ENCODE data around the gene CALHM6.

CALHM6 gene

GRCh38 chr6:116451916-116452315 is 9.3 kb upstream of the CALHM6 start:
- Histone ChIP-seq H3K4me1 (ENCODE audit: low read length) (peaks cover 23% of the 10 kb centered on the region), H3K27ac (ENCODE audit: low read length) (no peak overlapping the region), H3F3A (ENCODE audit: insufficient read depth, low read length) (peaks cover 8% of the 10 kb centered on the region; the same call in 1 of the 2 replicates), H4K20me1 (ENCODE audit: insufficient read depth, low read length) (no peaks in the 10 kb centered on the region), H3K27me3 (replicated peaks; ENCODE audit: insufficient read depth, low read length) (no peaks in the 10 kb centered on the region), H2AFZ (ENCODE audit: low read length) (no peak overlapping the region), H3K9me3 (replicated peaks; ENCODE audit: insufficient read depth, low read length) (no peaks in the 10 kb centered on the region), H3K9ac (ENCODE audit: low read length) (no peak overlapping the region), H3K79me2 (ENCODE audit: low read length) (no peaks in the 10 kb centered on the region), H3K4me2 (ENCODE audit: low read depth, low read length) (no peak overlapping the region), H3K4me3 (ENCODE audit: low read length) (no peak overlapping the region), H3K9me2 (replicated peaks; ENCODE audit: insufficient read depth, low read length) (no peaks in the 10 kb centered on the region), H3K36me3 (replicated peaks; ENCODE audit: insufficient read depth, low read length) (no peaks in the 10 kb centered on the region)
- TF ChIP-seq CTCF (IDR thresholded peaks at IDR 0.05; ENCODE audit: low read length) (no peak), EZH2 (optimal IDR thresholded peaks at IDR 0.05; ENCODE audit: low read depth, low read length) (no peak), EZH2phosphoT487 (IDR thresholded peaks at IDR 0.05; ENCODE audit: low read length) (no peak)
- no peak for DNase-seq

- H3K4me2 ChIP-seq (ENCODE audit: low read depth, low read length) = no peak overlapping the region
- H3K9me3 ChIP-seq (replicated peaks; ENCODE audit: insufficient read depth, low read length) = no peaks in the 10 kb centered on the region
- no peaks in the 10 kb centered on the region for H3K36me3 ChIP-seq (replicated peaks; ENCODE audit: insufficient read depth, low read length)
- no peak overlapping the region for H3K9ac ChIP-seq (ENCODE audit: low read length)
- no peak overlapping the region for H3K27ac ChIP-seq (ENCODE audit: low read length)
- no peaks in the 10 kb centered on the region for H3K79me2 ChIP-seq (ENCODE audit: low read length)
- H2AFZ ChIP-seq (ENCODE audit: low read length) = no peak overlapping the region
- no peaks in the 10 kb centered on the region for H3K9me2 ChIP-seq (replicated peaks; ENCODE audit: insufficient read depth, low read length)
- TF ChIP-seq CTCF (IDR thresholded peaks at IDR 0.05; ENCODE audit: low read length) = no peak
- no peak for TF ChIP-seq EZH2 (optimal IDR thresholded peaks at IDR 0.05; ENCODE audit: low read depth, low read length)
- TF ChIP-seq EZH2phosphoT487 (IDR thresholded peaks at IDR 0.05; ENCODE audit: low read length) = no peak
- no peak for DNase-seq
- H3K27me3 ChIP-seq (replicated peaks; ENCODE audit: insufficient read depth, low read length) = no peaks in the 10 kb centered on the region
- H3F3A ChIP-seq (ENCODE audit: insufficient read depth, low read length) = peaks cover 4% of the 10 kb centered on the region; the same call in 1 of the 2 replicates
- H3K4me3 ChIP-seq (ENCODE audit: low read length) = no peak overlapping the region
- H4K20me1 ChIP-seq (ENCODE audit: insufficient read depth, low read length) = no peaks in the 10 kb centered on the region
- peaks cover 19% of the 10 kb centered on the region for H3K4me1 ChIP-seq (ENCODE audit: low read length)
These were observed 8.6 kb upstream of the CALHM6 start for GRCh38 chr6:116452531-116452930.

GRCh38 chr6:116456106-116456505 is 5.1 kb upstream of the CALHM6 start:
- Histone ChIP-seq H3F3A (ENCODE audit: insufficient read depth, low read length) (no peaks in the 10 kb centered on the region), H4K20me1 (ENCODE audit: insufficient read depth, low read length) (no peaks in the 10 kb centered on the region), H3K4me2 (ENCODE audit: low read depth, low read length) (no peak overlapping the region), H3K27ac (ENCODE audit: low read length) (no peak overlapping the region), H3K36me3 (replicated peaks; ENCODE audit: insufficient read depth, low read length) (no peaks in the 10 kb centered on the region), H3K4me3 (ENCODE audit: low read length) (no peak overlapping the region), H3K9me2 (replicated peaks; ENCODE audit: insufficient read depth, low read length) (no peaks in the 10 kb centered on the region), H3K9ac (ENCODE audit: low read length) (no peak overlapping the region), H3K4me1 (ENCODE audit: low read length) (peaks cover 6% of the 10 kb centered on the region), H2AFZ (ENCODE audit: low read length) (no peak overlapping the region), H3K9me3 (replicated peaks; ENCODE audit: insufficient read depth, low read length) (no peaks in the 10 kb centered on the region), H3K79me2 (ENCODE audit: low read length) (no peaks in the 10 kb centered on the region), H3K27me3 (replicated peaks; ENCODE audit: insufficient read depth, low read length) (no peaks in the 10 kb centered on the region)
- TF ChIP-seq CTCF (IDR thresholded peaks at IDR 0.05; ENCODE audit: low read length) = no peak
- TF ChIP-seq EZH2phosphoT487 (IDR thresholded peaks at IDR 0.05; ENCODE audit: low read length) = no peak
- TF ChIP-seq EZH2 (optimal IDR thresholded peaks at IDR 0.05; ENCODE audit: low read depth, low read length) = no peak
- no peak for DNase-seq
